Calu3 (cell line): ENCODE data around the gene RAI1. TPM values are rescaled to one million over a fixed set of nuclear protein-coding genes. Genes with fewer than 3 reads are reported as not detected.

ENCODE experiments used
- BruUV-seq: library from RNA; stranded (reverse); fragments of 400-500 nt; replicated peaks from 2 replicates; lab custom pipeline; 2021; lab: Mats Ljungman, UMichigan
- CTCF ChIA-PET: fragments of 300-600 bp; sonication (Branson Sonifier 250); formaldehyde crosslinking; loops from one replicate; lab custom pipeline; 2022; ENCODE audit warnings: antibody characterized with exemption; lab: Charles Lee
- DNase-seq: peaks from one replicate; pipeline ENCODE4 v3.0.0; 2022
- H3K27ac Mint-ChIP-seq: one replicate; pipeline ENCODE4 v1.8.0; 2022; ENCODE audit warnings: mixed read lengths; ENCODE audit not compliant: unreplicated experiment
- H3K27me3 Mint-ChIP-seq: one replicate; pipeline ENCODE4 v1.8.0; 2022; ENCODE audit warnings: mixed read lengths; ENCODE audit not compliant: unreplicated experiment
- H3K36me3 Mint-ChIP-seq: one replicate; pipeline ENCODE4 v1.8.0; 2022; ENCODE audit warnings: mild to moderate bottlenecking, moderate library complexity, mixed read lengths; ENCODE audit not compliant: insufficient read depth, unreplicated experiment
- H3K4me1 Mint-ChIP-seq: one replicate; pipeline ENCODE4 v1.8.0; 2022; ENCODE audit warnings: mild to moderate bottlenecking, low read depth, mixed read lengths; ENCODE audit not compliant: unreplicated experiment
- H3K4me3 Mint-ChIP-seq: one replicate; pipeline ENCODE4 v1.8.0; 2022; ENCODE audit warnings: mild to moderate bottlenecking, low read depth, moderate library complexity, mixed read lengths; ENCODE audit not compliant: unreplicated experiment
- H3K9me3 Mint-ChIP-seq: one replicate; pipeline ENCODE4 v1.8.0; 2022; ENCODE audit warnings: low read depth, mixed read lengths; ENCODE audit not compliant: unreplicated experiment
- intact Hi-C: fragments of 100-400 bp; cut with micrococcal nuclease; formaldehyde crosslinking; loops from one replicate; pipeline ENCODE4 v1.10.0; 2022; ENCODE audit not compliant: unreplicated experiment
- total RNA-seq: library from RNA; stranded (reverse); gene quantifications from 2 replicates; pipeline ENCODE4 v1.2.3, GENCODE V29; 2022
- TF ChIP-seq, protein P1 (sequence below): fragments of 200-600 bp; IDR thresholded peaks from one replicate; pipeline ENCODE4 v1.8.0; 2022; ENCODE audit warnings: antibody characterized with exemption; ENCODE audit not compliant: unreplicated experiment

Gene RAI1
- total RNA-seq, 1 experiment from 2014 or later = 38.0 TPM

DNA sequence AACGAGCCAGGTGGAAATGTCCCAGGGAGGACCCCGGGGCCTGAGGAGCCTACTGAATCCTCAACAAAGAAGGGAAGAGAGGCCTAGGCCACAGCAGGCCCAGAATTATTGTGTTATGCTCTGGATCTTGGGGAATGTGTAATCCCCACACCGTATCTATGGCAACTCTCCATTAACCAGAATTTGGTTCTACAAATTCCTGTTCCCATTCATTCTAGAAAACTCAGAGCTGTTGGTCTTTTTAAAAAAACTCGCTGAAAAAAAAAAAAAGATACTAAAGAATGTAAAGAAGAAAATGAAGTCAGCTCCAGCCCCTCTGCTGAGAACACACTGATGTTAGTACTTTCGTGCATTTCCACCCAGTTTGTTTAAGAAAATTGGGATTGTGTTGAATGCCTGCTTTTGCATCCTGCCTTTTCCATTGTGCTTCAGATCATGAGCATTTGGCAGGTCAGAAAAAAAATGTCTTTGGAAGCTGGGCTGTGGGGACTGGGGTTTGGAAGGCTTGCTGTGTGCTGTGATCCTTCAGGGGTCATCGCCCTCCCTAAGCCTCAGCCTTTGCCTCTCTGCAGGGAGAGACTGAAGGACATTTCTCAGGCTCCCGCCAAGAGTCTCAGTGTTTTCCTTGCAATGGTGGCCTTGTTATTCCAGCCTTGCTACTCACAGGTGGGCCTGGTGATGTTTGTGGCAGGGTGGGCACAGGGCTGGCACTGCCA is 86.1 kb downstream of the RAI1 start:
- peaks cover 4% of the 10 kb centered on the region for H3K4me1 Mint-ChIP-seq
- TF ChIP-seq, protein P1, sequence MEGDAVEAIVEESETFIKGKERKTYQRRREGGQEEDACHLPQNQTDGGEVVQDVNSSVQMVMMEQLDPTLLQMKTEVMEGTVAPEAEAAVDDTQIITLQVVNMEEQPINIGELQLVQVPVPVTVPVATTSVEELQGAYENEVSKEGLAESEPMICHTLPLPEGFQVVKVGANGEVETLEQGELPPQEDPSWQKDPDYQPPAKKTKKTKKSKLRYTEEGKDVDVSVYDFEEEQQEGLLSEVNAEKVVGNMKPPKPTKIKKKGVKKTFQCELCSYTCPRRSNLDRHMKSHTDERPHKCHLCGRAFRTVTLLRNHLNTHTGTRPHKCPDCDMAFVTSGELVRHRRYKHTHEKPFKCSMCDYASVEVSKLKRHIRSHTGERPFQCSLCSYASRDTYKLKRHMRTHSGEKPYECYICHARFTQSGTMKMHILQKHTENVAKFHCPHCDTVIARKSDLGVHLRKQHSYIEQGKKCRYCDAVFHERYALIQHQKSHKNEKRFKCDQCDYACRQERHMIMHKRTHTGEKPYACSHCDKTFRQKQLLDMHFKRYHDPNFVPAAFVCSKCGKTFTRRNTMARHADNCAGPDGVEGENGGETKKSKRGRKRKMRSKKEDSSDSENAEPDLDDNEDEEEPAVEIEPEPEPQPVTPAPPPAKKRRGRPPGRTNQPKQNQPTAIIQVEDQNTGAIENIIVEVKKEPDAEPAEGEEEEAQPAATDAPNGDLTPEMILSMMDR = no peak
- DNase-seq = no peak
- no peak overlapping the region for H3K4me3 Mint-ChIP-seq
- no peaks in the 10 kb centered on the region for H3K27me3 Mint-ChIP-seq
- H3K9me3 Mint-ChIP-seq = no peaks in the 10 kb centered on the region
- no peak overlapping the region for H3K27ac Mint-ChIP-seq
- intact Hi-C loops = no loop called here
- CTCF ChIA-PET = no interaction called here
- peaks cover 10% of the 10 kb centered on the region for H3K36me3 Mint-ChIP-seq
- no TSS peak for BruUV-seq

DNA sequence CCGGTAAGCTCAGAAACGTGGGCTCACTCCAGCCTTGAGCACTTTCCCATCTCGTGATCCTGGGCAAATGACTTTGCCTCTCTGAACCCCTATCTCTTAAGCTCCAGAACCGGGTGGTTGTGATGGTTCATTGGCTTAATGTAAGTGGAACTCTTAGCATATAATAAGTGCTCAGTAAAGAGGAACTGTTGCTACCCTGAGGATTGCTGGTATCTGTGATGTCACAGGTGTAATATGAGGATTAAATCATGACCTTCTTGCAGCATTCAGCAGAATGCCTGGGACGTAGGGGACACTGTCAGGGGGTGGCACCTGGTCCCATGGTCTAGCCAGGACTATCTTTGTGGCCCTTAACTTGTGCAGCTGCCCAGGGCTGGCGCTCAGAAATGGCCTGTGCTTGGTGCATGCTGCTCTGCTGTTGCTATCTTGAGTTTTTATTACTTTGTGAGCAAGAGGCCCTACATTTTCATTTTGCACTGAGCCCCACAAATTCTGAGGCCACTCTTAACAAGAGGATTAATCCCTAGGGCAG is 86.7 kb downstream of the RAI1 start:
- Mint-ChIP-seq H3K4me3 (no peak overlapping the region), H3K27ac (no peak overlapping the region), H3K27me3 (no peaks in the 10 kb centered on the region), H3K36me3 (peaks cover 12% of the 10 kb centered on the region), H3K9me3 (no peaks in the 10 kb centered on the region), H3K4me1 (peaks cover 10% of the 10 kb centered on the region)
- TF ChIP-seq, protein P1 = no peak
- intact Hi-C loops = no loop called here
- no peak for DNase-seq
- no TSS peak for BruUV-seq
- CTCF ChIA-PET = no interaction called here

DNA sequence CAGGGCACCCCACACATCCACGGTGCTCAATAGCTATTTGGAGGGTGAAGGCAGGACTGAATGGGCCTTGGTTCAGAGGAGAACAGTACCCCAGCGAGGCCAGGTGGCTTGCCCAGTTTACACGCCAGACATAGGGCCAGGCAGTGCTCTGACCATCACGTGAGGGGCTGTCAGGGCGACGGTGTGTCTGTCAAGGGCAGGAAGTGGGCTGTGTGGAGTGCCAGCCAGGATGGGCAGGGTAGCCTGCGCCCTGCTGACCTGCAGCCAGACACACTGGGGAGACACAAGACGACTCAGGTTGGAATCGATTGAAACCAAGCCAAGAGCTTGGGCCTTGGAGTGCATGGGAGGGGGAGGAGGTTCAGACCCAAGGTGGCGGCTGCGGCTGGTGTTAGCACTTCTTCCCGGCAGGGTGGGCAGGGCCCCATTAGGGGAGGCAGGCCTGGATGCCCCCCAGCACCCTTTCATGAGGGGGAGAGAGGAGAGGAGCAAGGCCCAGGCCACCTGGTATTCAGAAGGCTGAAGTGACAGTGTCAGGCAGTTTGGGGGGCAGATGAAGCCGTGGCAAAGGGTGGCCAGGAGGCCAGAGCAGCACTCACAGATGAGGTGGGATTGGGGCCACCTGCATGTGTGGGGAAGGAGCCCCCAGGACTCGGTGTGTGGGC is 87.3 kb downstream of the RAI1 start:
- H3K4me1 Mint-ChIP-seq = peaks cover 10% of the 10 kb centered on the region
- no peaks in the 10 kb centered on the region for H3K9me3 Mint-ChIP-seq
- CTCF ChIA-PET = no interaction called here
- peaks cover 8% of the 10 kb centered on the region for H3K36me3 Mint-ChIP-seq
- no TSS peak for BruUV-seq
- no peaks in the 10 kb centered on the region for H3K27me3 Mint-ChIP-seq
- no peak overlapping the region for H3K4me3 Mint-ChIP-seq
- TF ChIP-seq, protein P1 = no peak
- DNase-seq = no peak
- no peak overlapping the region for H3K27ac Mint-ChIP-seq
- intact Hi-C loops = no loop called here

DNA sequence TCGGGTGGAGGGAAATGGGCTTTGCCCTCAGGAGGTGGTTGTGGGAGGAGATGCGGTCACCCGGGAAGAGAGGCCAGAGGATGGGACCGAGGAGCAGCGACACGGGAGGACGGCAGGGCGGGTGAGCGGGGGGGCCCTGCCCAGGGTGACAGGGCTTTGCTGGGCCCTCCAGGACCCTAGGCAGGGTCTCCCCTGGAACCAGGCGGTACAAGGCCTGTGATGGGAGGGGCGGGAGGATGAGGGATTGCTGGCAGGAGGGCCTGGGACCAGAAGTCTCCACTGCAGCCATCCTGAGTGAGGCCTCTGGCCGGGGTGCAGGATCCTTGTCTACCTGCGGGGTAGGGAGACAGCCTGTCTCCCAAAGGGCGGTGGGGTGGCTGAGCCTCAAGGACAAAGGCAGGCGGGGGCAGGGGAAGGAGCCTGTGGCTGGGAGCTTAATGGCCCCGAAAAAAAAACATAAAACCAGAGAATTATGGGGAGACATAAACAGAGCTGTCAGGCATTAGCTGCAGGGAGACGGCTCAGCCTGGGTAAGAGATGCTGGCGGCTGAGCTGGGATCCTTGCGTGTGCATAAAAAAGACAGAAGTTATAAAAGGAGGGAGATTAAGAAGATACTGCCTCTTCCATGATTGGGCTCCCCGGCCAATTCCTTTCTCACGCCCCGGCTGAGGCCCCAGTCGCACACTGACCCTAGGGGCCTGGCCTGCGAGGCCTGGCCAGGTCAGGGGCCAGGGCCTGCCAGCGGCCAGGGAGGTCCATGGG is 88.8 kb downstream of the RAI1 start:
- DNase-seq = no peak
- Mint-ChIP-seq H3K4me1 (peaks cover 10% of the 10 kb centered on the region), H3K27me3 (no peaks in the 10 kb centered on the region), H3K9me3 (no peaks in the 10 kb centered on the region), H3K4me3 (no peak overlapping the region), H3K36me3 (peaks cover 4% of the 10 kb centered on the region), H3K27ac (no peak overlapping the region)
- intact Hi-C loops = no loop called here
- CTCF ChIA-PET = no interaction called here
- TF ChIP-seq, protein P1 = no peak
- no TSS peak for BruUV-seq
